Stimulated activated CD8-positive, alpha-beta memory T cell treated with anti-CD3 and anti-CD28 coated beads, Interleukin-12 subunit alpha, Interleukin-12 subunit beta, amount 100 ng/mL, for 24 hours (primary cell): ENCODE measurements around the gene LSS.

ENCODE experiments used
- DNase-seq: peaks from one replicate; pipeline ENCODE4 v3.0.0-alpha.2; 2020; ENCODE audit errors: extremely low read depth

The LSS gene

DNA sequence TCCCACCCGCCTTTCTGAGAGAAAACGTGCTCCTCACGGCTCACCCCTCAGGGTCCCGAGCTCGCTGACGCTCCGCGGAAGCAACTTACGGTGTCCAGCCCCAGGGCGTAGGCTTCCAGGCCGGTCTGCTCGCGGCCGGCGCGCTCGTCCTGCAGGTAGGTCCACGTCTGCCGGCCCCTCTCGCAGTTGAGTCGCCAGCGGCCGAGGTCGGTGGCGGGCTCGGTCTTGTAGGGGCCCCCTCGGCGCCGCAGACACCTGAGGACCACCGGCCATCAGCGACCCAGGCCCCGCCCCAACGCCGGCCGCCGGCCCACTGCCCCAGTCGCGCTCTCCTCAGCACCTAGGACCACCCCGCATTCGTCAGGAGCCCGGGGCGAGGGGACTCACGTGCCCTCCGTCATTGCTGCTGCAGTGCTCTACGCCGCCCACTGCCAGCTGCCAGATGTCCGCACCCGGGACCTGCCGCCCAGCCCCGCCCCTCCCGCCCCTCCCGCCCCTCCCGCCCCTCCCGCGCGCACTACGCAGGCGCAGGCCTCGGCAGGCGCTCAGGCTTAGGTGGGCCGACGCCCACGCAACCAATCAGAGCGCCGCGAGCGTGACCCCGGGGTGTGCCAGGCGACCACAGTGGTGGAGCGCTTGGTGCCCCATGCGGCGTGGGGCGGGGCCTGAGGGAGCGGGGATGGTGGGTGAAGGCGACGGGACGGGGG, at the start of gene LSS:
TSS of gene LSS (minus strand) at position 430 of the 707 bp plus-strand sequence. CDS start at position 401, 29 bp downstream.
- peak; percentile 96 for DNase-seq

- DNase-seq = no peak
Observed at GRCh38 chr21:46274797-46275390, 46.3 kb upstream of the LSS start.

- no peak for DNase-seq
Observed at GRCh38 chr21:46273341-46273740, 44.8 kb upstream of the LSS start.

GRCh38 chr21:46269466-46269865, 40.9 kb upstream of the LSS start:
- no peak for DNase-seq

DNA sequence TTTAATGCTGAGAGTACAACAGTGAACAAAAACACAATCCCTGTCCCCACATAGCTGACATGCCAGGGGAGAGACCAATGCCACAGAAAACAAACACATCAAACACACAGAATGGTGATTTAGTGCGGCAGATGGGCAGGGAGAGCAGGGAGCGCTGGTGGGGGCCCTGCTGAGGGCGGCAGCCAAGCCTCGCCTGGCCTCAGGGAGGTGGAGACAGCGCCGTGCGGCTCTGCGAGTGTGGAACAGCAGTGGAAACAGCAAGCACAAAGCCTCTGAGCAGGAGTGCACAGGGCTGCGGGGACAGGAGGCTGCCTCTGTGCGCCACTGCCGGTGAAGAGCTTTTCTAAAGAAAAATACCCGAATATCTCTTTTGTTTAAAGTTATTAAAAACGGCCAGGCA, 39.8 kb upstream of the LSS start:
- no peak for DNase-seq

- no peak for DNase-seq
Observed at GRCh38 chr21:46266946-46267345, 38.4 kb upstream of the LSS start.

DNA sequence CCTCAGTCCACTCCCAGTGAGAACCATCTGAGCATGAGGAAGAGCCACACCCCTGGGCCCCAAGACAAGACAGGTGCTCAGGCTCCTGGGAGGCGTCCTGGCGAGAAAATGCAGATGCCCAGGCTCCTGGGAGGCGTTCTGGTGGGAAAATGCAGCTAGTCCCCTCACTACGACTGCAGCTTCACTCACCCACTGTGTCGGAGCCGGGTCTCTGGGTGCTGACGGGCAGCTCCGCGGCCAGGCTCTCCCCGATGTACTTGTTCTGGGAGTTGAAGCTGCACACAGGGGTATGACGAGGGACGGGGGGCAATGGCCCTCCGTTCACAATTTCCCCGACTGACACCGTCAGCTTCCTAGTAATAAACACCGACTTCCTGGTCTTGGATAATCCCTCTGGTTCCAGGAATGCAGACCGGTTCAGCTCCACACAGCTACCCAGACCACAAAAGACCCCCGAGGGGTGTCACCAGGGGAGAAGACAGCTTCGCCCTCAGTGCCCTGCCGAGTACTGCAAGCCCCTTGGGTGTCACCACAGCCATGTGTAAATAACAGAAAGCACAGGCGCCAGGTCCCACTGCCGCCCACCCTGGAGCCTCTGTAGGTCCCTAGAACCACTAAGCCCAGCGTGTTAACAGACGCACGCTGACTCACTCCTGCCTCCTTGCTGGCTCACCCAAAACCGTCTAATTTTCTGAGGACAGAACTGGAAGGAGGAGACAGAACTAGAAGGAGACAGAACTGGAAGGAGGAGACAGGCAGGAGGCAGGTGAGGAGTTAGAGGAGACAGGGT, 37.4 kb upstream of the LSS start:
- DNase-seq = no peak

DNA sequence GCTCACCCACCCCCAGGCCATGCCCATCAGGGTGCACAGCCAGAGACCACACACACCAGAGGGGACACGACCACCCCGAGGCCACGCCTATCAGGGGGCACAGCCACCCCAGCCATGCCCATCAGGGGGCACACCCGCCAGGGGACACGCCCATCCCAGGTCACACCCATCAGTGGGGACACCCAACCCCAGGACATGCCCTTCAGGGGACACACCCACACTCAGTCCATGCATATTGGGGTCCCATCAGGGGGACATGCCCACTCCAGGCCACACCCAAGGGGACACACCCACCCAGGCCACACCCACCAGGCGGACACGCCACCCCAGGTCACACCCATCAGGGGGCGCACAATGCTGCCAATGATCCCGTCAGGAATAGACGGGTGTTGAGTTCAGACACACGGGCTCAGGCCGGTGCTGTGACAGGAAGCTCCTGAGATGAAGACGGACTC, 36.1 kb upstream of the LSS start:
- no peak for DNase-seq

GRCh38 chr21:46264046-46264689, 35.6 kb upstream of the LSS start:
- DNase-seq = no peak

GRCh38 chr21:46256501-46256994, 28.0 kb upstream of the LSS start:
- no peak for DNase-seq

GRCh38 chr21:46255758-46256337, 27.3 kb upstream of the LSS start:
- no peak for DNase-seq

DNA sequence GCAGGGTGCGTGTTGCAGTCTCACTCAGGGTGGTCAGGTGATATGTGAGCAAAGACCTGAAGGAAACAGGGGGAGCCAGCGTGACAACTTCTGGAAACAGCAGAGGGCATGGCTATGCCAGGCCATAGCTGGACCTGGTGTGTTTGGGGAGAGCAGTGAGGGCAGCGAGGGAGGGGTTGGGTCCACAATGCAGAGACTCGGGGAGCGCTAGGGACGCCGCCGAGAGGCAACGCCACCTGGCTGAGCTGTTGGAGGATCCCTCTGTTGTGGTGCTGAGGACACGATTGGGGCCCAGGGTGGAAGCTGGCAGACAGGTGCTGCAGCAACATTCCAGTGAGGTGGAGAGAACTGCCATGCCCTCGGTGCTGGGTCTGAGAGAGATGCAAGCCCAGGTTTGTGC, 26.6 kb upstream of the LSS start:
- DNase-seq = no peak

- no peak for DNase-seq
Observed at GRCh38 chr21:46254208-46254975, 25.8 kb upstream of the LSS start.

DNA sequence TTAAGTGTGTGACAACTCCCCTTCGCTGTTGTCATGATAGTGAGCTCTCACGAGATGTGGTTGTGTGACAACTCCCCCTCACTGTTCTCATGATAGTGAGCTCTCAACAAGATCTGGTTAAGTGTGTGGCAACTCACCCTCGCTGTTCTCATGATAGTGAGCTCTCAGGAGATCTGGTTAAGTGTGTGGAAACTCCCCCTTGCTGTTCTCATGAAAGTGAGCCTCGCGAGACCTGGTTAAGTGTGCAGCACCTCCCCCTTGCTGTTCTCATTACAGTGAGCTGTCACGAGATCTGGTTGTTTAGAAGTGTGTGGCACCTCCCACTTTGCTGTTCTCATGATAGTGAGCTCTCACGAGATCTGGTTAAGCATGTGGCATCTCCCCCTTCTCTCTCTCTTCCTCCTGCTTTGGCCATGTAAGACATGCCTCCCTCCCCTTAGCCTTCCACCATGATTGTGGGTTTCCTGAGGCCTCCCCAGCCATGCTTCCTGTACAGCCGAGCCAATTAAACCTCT, 25.1 kb upstream of the LSS start:
- DNase-seq = no peak

DNA sequence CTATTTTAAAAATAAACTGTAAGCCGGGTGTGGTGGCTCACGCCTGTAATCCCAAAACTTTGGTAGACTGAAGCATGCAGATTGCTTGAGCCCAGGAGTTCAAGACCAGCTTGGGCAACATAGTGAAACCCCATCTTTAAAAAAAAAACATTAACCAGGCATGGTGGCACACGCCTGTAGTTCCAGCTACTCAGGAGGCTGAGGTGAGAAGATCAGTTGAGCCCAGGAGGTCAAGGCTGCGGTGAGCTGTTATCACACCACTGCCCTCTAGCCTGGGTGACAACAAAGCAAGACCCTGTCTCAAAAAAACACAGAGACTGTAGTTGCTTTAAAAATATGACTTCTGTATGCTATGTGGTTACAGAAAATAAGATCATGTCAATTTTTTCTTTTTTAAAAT, 24.3 kb upstream of the LSS start:
- no peak for DNase-seq

GRCh38 chr21:46250146-46250725, 21.7 kb upstream of the LSS start:
- DNase-seq = no peak

DNA sequence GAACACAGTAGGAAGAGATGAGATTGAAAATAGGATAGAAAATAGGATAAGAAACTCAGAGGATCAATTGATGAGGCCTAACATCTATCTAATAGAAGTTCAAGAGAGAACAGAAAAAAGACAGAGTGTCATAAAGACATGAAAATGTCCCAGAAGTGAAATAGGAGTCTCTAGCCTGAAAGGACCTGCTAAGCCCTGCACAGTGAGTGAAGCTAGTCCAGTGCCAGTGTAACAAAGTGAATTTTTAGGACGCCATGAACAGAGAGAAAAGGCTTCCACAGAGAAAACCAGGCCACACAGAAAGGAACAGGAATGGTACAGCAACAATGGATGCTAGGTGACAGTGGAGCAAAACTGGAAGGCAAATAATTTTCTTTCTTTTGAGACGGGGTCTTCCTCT, 20.3 kb upstream of the LSS start:
- no peak for DNase-seq

DNA sequence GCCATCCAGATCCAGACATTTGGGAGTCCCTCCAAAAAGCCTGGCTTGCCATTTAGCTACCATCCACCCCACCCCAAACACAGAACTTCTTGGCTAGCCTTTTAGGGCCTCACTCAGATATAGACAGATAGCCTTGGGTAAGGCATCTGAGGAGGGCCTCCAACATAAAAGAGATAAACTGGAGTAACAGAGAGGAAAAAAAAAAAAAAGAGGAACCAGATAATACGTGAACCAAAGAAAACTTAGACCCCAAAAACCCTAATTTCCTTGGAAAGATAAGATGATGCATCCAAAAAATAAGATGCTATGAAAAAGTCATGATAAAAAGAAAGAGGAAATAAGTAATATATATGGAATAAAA, 19.8 kb upstream of the LSS start:
- DNase-seq = no peak

DNA sequence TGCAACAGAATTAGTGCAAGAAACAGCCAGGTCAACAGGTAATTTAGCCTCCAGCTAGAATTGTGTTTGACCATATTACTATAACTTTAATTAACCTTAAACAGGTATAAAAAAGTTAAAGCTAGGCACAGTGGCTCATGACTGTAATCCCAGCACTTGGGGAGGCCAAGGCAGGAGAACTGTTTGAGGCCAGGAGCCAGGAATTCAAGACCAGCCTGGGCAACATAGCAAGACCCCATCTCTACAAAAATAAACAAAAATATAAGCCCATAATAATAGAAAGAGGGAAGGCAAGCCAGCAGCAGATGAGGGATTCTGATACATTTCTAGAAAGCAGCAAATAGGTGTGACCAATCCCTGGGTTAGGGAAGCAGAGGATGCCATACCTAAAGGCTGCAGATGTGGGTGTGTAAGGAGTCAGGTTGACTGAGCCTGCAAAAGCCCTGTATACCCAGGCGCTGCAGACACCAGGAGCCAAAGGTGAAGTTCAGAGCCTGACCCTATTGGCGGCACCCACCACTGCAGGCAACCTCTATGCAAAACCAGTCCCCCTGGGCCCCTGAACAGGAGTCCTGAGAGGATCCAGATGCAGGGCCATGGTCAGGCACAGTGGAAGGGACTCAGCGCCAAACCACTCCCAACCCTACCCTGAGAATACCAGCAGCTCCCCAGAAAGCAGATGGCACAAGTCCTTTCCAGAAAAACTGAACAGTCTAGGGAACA, 19.3 kb upstream of the LSS start:
- DNase-seq = no peak

DNA sequence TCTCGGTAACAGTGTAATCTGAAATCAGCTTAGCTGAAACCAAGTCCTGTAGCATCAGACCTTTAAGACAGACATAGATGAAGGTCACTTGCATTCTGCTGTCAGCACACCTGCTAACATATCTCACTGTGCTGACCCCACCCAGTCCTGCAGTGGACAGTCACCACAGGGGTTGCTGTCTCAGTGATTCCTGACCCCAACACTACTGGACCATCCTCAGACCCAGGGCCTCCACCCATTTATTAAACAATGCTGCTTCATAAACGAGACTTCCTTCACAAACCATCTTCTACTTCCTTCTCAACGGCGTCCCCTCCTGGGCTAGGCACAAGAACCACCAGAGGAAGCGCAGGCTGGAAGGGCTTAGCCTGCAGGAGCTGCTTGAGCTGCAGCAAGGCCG, 17.8 kb upstream of the LSS start:
- no peak for DNase-seq
